ENCODE measurements around the gene THBD. TPM values are rescaled to one million over a fixed set of nuclear protein-coding genes. Genes with fewer than 3 reads are reported as not detected.
"Not testable (repeated sequence)": the region's sequence is repeated elsewhere in the genome, so short reads cannot be mapped to it uniquely, and the experiment has no call there.

THBD gene
- polyA plus RNA-seq, 1 donor from 2014 or later: not detected

DNA sequence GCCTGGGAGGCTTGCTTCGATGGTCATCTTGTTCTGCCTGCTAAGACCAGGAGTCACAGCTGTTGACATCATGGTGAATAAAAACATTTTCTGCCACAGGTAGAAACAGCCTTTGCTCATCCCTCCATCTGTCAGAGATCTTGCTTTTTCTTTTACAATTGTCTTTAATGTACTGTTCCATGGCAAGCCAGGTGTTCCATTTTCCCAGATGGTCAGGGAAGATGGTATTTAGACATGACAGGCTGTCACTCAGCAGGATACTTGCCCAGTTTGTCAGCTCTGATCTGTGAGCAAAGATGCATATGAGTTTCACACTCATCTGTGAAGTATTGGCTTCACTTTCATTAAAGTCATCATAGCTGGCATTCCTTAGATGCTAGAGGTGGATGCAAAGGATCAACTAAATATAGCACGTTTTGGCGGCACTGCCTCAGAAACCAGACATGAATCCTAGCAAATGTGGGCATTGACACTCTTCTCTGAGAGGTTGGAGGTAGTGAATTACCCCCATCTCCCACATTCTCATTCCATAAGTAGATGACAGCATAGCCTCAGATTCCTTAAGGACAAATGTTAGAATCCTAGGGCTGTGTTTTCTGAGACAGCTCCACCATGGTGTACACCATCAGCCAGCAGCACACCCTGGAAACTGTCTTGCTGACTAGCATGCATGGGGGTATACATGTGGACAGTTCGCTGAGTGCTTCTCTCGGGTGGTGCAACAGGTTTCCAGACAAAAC lies 10.2 kb downstream of the THBD start:
- no peak overlapping the region for H3K4me3 Mint-ChIP-seq
- H3K4me1 Mint-ChIP-seq: no peaks in the 10 kb centered on the region
- peaks cover 7% of the 10 kb centered on the region for H3K27me3 Mint-ChIP-seq
- H3K36me3 Mint-ChIP-seq: peaks cover 1% of the 10 kb centered on the region
- peaks cover 0 to 3% (median 0%) of the 10 kb centered on the region in 3 donors for H3K9me3 Mint-ChIP-seq
- peak overlapping the region in 1 of 3 donors; percentile 78 for H3K27ac Mint-ChIP-seq

DNA sequence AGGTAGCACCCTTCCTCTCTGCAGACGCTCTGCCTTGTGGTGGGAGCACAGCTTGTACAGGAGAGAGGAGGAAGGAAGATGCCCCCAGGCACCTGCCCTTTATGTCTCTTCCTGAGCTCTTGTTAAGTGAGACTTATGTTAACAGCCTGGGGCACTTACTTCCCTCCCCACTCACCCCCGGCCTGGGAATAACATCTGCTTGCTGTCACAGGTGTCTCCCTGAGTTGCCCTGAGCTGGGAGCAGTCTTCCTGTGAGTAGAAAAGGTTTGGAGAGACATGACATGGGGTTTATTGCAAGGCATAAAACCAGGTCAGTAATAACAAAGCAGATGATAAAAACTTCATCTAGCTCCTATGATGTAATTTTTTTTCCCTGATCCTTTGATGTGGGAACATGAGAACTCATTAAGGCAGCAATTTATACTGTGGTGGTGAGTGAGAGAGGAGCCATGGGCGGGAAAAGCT lies 12.4 kb downstream of the THBD start:
- H3K36me3 Mint-ChIP-seq: peaks cover 1% of the 10 kb centered on the region
- H3K4me3 Mint-ChIP-seq: no peak overlapping the region
- peaks cover 0 to 3% (median 0%) of the 10 kb centered on the region in 3 donors for H3K9me3 Mint-ChIP-seq
- H3K27ac Mint-ChIP-seq: no peak overlapping the region
- H3K4me1 Mint-ChIP-seq: no peaks in the 10 kb centered on the region
- H3K27me3 Mint-ChIP-seq: peaks cover 12% of the 10 kb centered on the region

DNA sequence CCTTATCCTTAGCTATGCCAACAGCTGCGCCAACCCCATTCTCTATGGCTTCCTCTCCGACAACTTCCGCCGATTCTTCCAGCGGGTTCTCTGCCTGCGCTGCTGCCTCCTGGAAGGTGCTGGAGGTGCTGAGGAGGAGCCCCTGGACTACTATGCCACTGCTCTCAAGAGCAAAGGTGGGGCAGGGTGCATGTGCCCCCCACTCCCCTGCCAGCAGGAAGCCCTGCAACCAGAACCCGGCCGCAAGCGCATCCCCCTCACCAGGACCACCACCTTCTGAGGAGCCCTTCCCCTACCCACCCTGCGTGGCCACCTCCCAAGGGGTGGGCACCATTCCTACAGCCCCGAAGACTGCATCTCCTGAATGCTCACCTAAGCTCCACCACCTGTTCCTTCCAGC lies 13.1 kb downstream of the THBD start:
- peaks cover 0 to 3% (median 0%) of the 10 kb centered on the region in 3 donors for H3K9me3 Mint-ChIP-seq
- H3K36me3 Mint-ChIP-seq: peaks cover 1% of the 10 kb centered on the region
- H3K27me3 Mint-ChIP-seq: peaks cover 12% of the 10 kb centered on the region
- H3K27ac Mint-ChIP-seq: no peak overlapping the region
- H3K4me3 Mint-ChIP-seq: no peak overlapping the region
- H3K4me1 Mint-ChIP-seq: no peaks in the 10 kb centered on the region

DNA sequence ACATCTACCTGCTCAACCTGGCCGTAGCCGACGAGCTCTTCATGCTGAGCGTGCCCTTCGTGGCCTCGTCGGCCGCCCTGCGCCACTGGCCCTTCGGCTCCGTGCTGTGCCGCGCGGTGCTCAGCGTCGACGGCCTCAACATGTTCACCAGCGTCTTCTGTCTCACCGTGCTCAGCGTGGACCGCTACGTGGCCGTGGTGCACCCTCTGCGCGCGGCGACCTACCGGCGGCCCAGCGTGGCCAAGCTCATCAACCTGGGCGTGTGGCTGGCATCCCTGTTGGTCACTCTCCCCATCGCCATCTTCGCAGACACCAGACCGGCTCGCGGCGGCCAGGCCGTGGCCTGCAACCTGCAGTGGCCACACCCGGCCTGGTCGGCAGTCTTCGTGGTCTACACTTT lies 13.7 kb downstream of the THBD start:
- Mint-ChIP-seq H3K27me3 (peaks cover 12% of the 10 kb centered on the region), H3K9me3 (peaks cover 0 to 3% (median 0%) of the 10 kb centered on the region in 3 donors), H3K4me1 (no peaks in the 10 kb centered on the region), H3K27ac (no peak overlapping the region), H3K4me3 (no peak overlapping the region), H3K36me3 (peaks cover 1% of the 10 kb centered on the region)

DNA sequence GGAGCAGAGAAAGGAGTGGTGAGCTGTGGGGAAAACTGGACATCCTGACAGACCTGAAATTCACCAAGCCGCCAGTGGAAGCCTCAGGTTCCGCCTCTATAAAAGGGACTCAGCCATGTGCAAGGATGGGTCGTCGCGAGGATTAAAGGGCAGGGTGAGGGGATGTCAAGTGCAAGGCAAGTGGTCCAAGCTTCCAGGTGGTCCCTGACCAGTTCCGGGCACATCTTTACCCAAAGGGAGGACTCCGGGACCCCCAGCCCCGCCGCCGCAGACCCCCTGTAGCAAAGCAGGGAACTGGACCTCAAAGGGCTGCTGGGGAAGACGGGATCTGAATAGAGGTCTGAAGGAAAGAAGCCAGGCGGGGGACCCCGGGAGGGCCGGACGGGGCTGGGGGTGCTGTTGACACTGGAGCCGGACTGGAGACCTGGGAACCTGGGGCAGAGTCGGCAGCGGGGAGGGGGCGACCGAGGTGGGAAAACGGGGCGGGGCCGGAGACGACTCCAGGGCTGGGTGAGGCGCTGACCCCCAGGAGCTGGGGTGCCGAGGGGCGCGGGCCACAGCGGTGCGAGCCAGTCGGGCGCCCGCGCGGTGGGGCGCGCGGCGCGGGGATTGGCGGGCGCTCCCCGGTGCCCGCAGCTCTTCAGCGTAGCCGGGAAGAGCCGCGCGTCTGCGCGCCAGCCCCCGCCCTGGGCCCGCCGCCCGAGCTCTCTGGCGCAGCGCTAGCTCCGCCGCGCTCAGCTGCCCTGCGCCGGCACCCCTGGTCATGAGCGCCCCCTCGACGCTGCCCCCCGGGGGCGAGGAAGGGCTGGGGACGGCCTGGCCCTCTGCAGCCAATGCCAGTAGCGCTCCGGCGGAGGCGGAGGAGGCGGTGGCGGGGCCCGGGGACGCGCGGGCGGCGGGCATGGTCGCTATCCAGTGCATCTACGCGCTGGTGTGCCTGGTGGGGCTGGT lies 14.5 kb downstream of the THBD start, which contains the start of gene SSTR4:
SSTR4 (plus strand) TSS at position 592 of the 951 bp plus-strand sequence; CDS start at position 764, 172 bp downstream.
- H3K4me1 Mint-ChIP-seq: no peaks in the 10 kb centered on the region
- H3K36me3 Mint-ChIP-seq: peaks cover 1% of the 10 kb centered on the region
- peaks cover 11% of the 10 kb centered on the region for H3K27me3 Mint-ChIP-seq
- peaks cover 0 to 3% (median 0%) of the 10 kb centered on the region in 3 donors for H3K9me3 Mint-ChIP-seq
- H3K4me3 Mint-ChIP-seq: no peak within 1 kb of the TSS
- no peak within 1 kb of the TSS for H3K27ac Mint-ChIP-seq

GRCh38 chr20:23033918-23034317 lies 15.6 kb downstream of the THBD start:
- H3K4me1 Mint-ChIP-seq: peaks cover 0 to 2% (median 0%) of the 10 kb centered on the region in 3 donors
- H3K27ac Mint-ChIP-seq: no peak overlapping the region
- no peak overlapping the region for H3K4me3 Mint-ChIP-seq
- H3K9me3 Mint-ChIP-seq: peaks cover 0 to 3% (median 0%) of the 10 kb centered on the region in 3 donors
- H3K36me3 Mint-ChIP-seq: peaks cover 1% of the 10 kb centered on the region
- peaks cover 11% of the 10 kb centered on the region for H3K27me3 Mint-ChIP-seq

GRCh38 chr20:23032750-23033078 lies 16.8 kb downstream of the THBD start:
- peaks cover 9% of the 10 kb centered on the region for H3K27me3 Mint-ChIP-seq
- no peak overlapping the region for H3K4me3 Mint-ChIP-seq
- H3K36me3 Mint-ChIP-seq: peaks cover 1% of the 10 kb centered on the region

DNA sequence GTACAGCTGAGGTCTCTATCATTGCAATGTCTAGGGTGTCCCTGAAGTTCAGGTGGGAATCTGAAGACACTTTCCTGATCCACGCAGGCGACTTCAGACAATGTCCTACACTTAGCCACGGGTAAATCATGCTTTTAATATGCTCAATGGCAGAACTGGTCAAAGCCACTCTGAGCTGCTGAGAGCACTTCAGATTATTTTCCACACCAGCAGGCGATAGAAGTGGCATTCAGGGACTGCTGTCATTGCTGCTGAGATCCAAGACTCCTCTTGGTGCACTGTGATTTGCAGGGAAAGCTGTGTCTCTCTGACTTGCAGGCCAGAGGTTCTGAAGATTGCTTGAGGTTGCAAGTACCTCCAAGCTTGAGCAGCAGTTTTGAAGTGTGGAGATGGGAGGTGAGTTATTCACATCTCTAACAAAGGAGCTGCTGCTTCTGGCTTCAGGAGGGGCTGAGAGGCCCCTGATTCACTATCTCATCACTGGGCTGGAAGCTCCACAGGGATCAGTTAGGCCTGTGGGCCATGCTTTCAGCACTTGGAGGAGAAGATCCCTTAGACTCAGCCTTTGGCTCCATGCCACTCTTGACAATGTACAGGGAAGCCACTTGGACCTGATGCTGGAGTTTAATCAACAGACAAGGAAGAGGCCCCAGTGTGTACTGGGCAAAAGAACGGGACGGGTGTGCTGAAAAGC lies 17.3 kb downstream of the THBD start:
- H3K4me3 Mint-ChIP-seq: no peak overlapping the region
- H3K9me3 Mint-ChIP-seq: peaks cover 0 to 3% (median 0%) of the 10 kb centered on the region in 3 donors
- H3K27me3 Mint-ChIP-seq: peaks cover 7% of the 10 kb centered on the region
- H3K36me3 Mint-ChIP-seq: peaks cover 1% of the 10 kb centered on the region
- no peak overlapping the region for H3K27ac Mint-ChIP-seq
- H3K4me1 Mint-ChIP-seq: peaks cover 0 to 2% (median 0%) of the 10 kb centered on the region in 3 donors

More at GRCh38 chr20:23032750-23033078, 16.8 kb downstream of the THBD start:
- Mint-ChIP-seq H3K9me3 (peaks cover 0 to 3% (median 0%) of the 10 kb centered on the region in 3 donors), H3K27ac (no peak overlapping the region), H3K4me1 (peaks cover 0 to 2% (median 0%) of the 10 kb centered on the region in 3 donors)

- Mint-ChIP-seq H3K27me3 (peaks cover 7% of the 10 kb centered on the region), H3K9me3 (no peaks in the 10 kb centered on the region), H3K4me3 (no peak overlapping the region), H3K4me1 (peaks cover 0 to 2% (median 0%) of the 10 kb centered on the region in 3 donors), H3K27ac (no peak overlapping the region), H3K36me3 (no peaks in the 10 kb centered on the region)
Observed at GRCh38 chr20:23031346-23031745, 18.1 kb downstream of the THBD start.

DNA sequence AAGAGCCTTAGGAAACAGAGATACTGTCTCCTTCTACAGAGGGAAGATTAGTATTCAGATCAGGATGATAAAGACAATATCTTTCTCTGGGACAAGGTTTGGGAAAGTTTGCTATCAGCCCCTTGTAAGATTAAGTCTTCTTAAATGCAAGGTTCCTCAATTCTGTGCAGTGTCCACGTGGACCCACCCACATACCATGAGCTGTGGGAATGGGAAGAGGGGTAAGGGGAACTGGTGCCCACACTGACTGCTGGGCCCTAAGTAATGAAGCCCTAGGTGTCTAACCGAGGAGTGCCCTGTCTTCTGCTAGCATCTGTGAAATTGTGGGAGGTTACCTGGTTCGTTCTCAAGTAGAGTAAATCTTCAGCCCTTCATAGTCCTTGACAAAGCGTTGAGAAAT lies 20.1 kb downstream of the THBD start:
- Mint-ChIP-seq H3K9me3 (no peaks in the 10 kb centered on the region), H3K4me3 (no peak overlapping the region), H3K36me3 (no peaks in the 10 kb centered on the region), H3K4me1 (peaks cover 0 to 2% (median 0%) of the 10 kb centered on the region in 3 donors), H3K27me3 (peaks cover 7% of the 10 kb centered on the region), H3K27ac (no peak overlapping the region)

GRCh38 chr20:23028392-23028791 lies 21.1 kb downstream of the THBD start:
- H3K4me3 Mint-ChIP-seq: no peak overlapping the region
- no peak overlapping the region for H3K27ac Mint-ChIP-seq
- peaks cover 7% of the 10 kb centered on the region for H3K27me3 Mint-ChIP-seq
- H3K4me1 Mint-ChIP-seq: peaks cover 0 to 2% (median 0%) of the 10 kb centered on the region in 3 donors
- H3K9me3 Mint-ChIP-seq: no peaks in the 10 kb centered on the region
- no peaks in the 10 kb centered on the region for H3K36me3 Mint-ChIP-seq

- Mint-ChIP-seq H3K4me3 (no peak overlapping the region), H3K27ac (no peak overlapping the region), H3K27me3 (peaks cover 4% of the 10 kb centered on the region), H3K9me3 (no peaks in the 10 kb centered on the region), H3K4me1 (peaks cover 0 to 2% (median 0%) of the 10 kb centered on the region in 3 donors), H3K36me3 (peaks cover 1% of the 10 kb centered on the region)
Observed at GRCh38 chr20:23027721-23028120, 21.8 kb downstream of the THBD start.

- not testable (repeated sequence) for H3K36me3 Mint-ChIP-seq, H3K9me3 Mint-ChIP-seq, H3K27ac Mint-ChIP-seq, H3K27me3 Mint-ChIP-seq, H3K4me1 Mint-ChIP-seq, H3K4me3 Mint-ChIP-seq
Observed at GRCh38 chr20:23025503-23025902, 24.0 kb downstream of the THBD start.

- Mint-ChIP-seq H3K4me1 (peaks cover 0 to 2% (median 0%) of the 10 kb centered on the region in 3 donors), H3K9me3 (no peaks in the 10 kb centered on the region), H3K27ac (no peak overlapping the region), H3K4me3 (no peak overlapping the region), H3K27me3 (no peaks in the 10 kb centered on the region), H3K36me3 (peaks cover 1% of the 10 kb centered on the region)
Observed at GRCh38 chr20:23024701-23025100, 24.8 kb downstream of the THBD start.

Measured in IgD-negative memory B cell (primary cell).